Measurements from ENCODE around the gene TENT4A. TPM values are rescaled to one million over a fixed set of nuclear protein-coding genes. Genes with fewer than 3 reads are reported as not detected.
A peak's percentile ranks its signal among the peaks of the same experiment; 100 is the strongest.

The TENT4A gene
- total and polyA plus RNA-seq, 10 of the 15 experiments (the other 5 are each of a cell fraction or from before 2014, with no cell fraction given), result 1.4 to 30.6 (median 12.5) TPM

DNA sequence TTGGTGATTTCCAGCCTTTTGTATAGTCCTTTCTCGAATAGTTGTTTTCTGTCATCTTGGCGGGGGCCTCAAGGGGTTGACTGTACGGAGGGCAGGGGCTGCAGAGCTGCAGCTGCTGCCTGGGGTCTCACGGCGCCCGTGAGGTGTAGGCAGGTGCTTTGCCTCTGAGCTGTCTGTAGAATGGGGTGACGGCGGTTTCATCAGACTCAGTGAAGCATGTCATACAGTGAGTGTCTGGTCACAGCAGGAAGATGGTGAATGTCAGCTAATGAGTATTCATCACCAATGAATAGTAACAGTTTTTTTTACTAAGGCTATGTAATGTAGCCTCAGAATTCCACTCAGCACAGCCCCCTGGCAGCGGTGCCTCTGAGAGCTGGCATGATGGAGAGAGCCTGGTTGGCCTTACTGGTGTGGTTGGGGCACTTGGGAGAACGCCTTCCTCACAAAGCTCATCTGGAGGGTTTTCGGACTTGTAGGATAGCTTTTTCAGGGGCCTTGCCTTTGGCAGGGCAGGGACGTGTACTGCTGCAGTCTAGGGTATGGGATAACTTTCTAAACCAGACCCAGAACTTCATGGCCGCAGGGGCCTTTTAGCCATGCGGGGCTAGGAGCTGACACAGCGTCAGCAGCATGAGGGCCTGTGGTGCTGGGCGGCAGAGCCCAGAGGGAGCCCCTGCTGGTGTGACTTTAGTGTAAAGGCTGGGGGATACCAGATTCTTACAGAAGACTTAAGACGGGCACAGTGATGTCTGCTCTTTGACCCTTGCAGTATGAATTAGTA lies 15.0 kb downstream of the TENT4A start (continued):
- TF ChIP-seq, protein P1, sequence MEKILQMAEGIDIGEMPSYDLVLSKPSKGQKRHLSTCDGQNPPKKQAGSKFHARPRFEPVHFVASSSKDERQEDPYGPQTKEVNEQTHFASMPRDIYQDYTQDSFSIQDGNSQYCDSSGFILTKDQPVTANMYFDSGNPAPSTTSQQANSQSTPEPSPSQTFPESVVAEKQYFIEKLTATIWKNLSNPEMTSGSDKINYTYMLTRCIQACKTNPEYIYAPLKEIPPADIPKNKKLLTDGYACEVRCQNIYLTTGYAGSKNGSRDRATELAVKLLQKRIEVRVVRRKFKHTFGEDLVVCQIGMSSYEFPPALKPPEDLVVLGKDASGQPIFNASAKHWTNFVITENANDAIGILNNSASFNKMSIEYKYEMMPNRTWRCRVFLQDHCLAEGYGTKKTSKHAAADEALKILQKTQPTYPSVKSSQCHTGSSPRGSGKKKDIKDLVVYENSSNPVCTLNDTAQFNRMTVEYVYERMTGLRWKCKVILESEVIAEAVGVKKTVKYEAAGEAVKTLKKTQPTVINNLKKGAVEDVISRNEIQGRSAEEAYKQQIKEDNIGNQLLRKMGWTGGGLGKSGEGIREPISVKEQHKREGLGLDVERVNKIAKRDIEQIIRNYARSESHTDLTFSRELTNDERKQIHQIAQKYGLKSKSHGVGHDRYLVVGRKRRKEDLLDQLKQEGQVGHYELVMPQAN (conservative IDR thresholded peaks at IDR 0.05), result 0 out of 2 replicates have a peak, but pooled peaks have one; percentile 15
- TF ChIP-seq CREB1 (IDR thresholded peaks at IDR 0.05; ENCODE audit: low read depth) (peak; percentile 73; the same call in 1 of the 2 replicates), MXI1 (IDR thresholded peaks at IDR 0.05; ENCODE audit: low read depth, low read length) (no peak), NBN (IDR thresholded peaks at IDR 0.05) (peak; percentile 91), SMARCA5 (IDR thresholded peaks at IDR 0.05) (peak; percentile 90), ZNF207 (IDR thresholded peaks at IDR 0.05; ENCODE audit: borderline replicate concordance) (no peak), PAX5 (IDR thresholded peaks at IDR 0.05; ENCODE audit: borderline replicate concordance, low read depth, low read length) (peak; percentile 98), BACH1 (IDR thresholded peaks at IDR 0.05; ENCODE audit: borderline replicate concordance) (peak; percentile 44; the same call in 1 of the 2 replicates), YY1 (IDR thresholded peaks at IDR 0.05; ENCODE audit: low read depth, low read length) (0 out of 2 replicates have a peak, but pooled peaks have one; percentile 13), NFXL1 (IDR thresholded peaks at IDR 0.05; ENCODE audit: borderline replicate concordance) (no peak), MTA3 (IDR thresholded peaks at IDR 0.05; ENCODE audit: borderline replicate concordance, low read length) (0 out of 2 replicates have a peak, but pooled peaks have one; percentile 32), POU2F2 (IDR thresholded peaks at IDR 0.05; ENCODE audit: borderline replicate concordance, low read depth, low read length) (peak; percentile 65; the same call in 1 of the 3 replicates), SPI1 (IDR thresholded peaks at IDR 0.05; ENCODE audit: borderline replicate concordance, insufficient read depth, low read depth, low read length) (no peak), PML (IDR thresholded peaks at IDR 0.05; ENCODE audit: low read length) (no peak; the same call in 1 of the 2 replicates), EED (IDR thresholded peaks at IDR 0.05; ENCODE audit: low read depth) (peak; percentile 30; the same call in 1 of the 2 replicates), STAT1 (conservative IDR thresholded peaks at IDR 0.05) (no peak), TAF1 (IDR thresholded peaks at IDR 0.05; ENCODE audit: borderline replicate concordance, low read depth, low read length) (no peak), ZZZ3 (IDR thresholded peaks at IDR 0.05; ENCODE audit: control insufficient read depth, insufficient read length, low read depth) (no peak), IKZF1 (conservative IDR thresholded peaks at IDR 0.05) (peak; percentile 54; the same call in 1 of the 2 replicates), ZNF384 (IDR thresholded peaks at IDR 0.05; ENCODE audit: borderline replicate concordance, low read depth, low read length) (peak; percentile 72; the same call in 1 of the 2 replicates), HDGF (IDR thresholded peaks at IDR 0.05) (peak; percentile 23; the same call in 1 of the 2 replicates), MEF2B (IDR thresholded peaks at IDR 0.05; ENCODE audit: partially characterized antibody, poor library complexity, severe bottlenecking) (peak; percentile 59)
- TF ChIP-seq, protein P2, sequence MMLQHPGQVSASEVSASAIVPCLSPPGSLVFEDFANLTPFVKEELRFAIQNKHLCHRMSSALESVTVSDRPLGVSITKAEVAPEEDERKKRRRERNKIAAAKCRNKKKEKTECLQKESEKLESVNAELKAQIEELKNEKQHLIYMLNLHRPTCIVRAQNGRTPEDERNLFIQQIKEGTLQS (IDR thresholded peaks at IDR 0.05; ENCODE audit: borderline replicate concordance, extremely low read depth, low read depth, low read length), result no peak
- TF ChIP-seq, protein P3, sequence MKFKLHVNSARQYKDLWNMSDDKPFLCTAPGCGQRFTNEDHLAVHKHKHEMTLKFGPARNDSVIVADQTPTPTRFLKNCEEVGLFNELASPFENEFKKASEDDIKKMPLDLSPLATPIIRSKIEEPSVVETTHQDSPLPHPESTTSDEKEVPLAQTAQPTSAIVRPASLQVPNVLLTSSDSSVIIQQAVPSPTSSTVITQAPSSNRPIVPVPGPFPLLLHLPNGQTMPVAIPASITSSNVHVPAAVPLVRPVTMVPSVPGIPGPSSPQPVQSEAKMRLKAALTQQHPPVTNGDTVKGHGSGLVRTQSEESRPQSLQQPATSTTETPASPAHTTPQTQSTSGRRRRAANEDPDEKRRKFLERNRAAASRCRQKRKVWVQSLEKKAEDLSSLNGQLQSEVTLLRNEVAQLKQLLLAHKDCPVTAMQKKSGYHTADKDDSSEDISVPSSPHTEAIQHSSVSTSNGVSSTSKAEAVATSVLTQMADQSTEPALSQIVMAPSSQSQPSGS (IDR thresholded peaks at IDR 0.05; ENCODE audit: low read length), result peak; percentile 54
- TF ChIP-seq, protein P4, sequence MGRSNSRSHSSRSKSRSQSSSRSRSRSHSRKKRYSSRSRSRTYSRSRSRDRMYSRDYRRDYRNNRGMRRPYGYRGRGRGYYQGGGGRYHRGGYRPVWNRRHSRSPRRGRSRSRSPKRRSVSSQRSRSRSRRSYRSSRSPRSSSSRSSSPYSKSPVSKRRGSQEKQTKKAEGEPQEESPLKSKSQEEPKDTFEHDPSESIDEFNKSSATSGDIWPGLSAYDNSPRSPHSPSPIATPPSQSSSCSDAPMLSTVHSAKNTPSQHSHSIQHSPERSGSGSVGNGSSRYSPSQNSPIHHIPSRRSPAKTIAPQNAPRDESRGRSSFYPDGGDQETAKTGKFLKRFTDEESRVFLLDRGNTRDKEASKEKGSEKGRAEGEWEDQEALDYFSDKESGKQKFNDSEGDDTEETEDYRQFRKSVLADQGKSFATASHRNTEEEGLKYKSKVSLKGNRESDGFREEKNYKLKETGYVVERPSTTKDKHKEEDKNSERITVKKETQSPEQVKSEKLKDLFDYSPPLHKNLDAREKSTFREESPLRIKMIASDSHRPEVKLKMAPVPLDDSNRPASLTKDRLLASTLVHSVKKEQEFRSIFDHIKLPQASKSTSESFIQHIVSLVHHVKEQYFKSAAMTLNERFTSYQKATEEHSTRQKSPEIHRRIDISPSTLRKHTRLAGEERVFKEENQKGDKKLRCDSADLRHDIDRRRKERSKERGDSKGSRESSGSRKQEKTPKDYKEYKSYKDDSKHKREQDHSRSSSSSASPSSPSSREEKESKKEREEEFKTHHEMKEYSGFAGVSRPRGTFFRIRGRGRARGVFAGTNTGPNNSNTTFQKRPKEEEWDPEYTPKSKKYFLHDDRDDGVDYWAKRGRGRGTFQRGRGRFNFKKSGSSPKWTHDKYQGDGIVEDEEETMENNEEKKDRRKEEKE (IDR thresholded peaks at IDR 0.05), result no peak
